NCI-H1092 (cell line): ENCODE measurements around the gene GRIA1.
"Not testable (repeated sequence)": the region's sequence is repeated elsewhere in the genome, so short reads cannot be mapped to it uniquely, and the experiment has no call there.

Source experiments
- DNase-seq: peaks from one replicate; lab custom pipeline; 2025; lab: John Stamatoyannopoulos, UW

The GRIA1 gene

DNA sequence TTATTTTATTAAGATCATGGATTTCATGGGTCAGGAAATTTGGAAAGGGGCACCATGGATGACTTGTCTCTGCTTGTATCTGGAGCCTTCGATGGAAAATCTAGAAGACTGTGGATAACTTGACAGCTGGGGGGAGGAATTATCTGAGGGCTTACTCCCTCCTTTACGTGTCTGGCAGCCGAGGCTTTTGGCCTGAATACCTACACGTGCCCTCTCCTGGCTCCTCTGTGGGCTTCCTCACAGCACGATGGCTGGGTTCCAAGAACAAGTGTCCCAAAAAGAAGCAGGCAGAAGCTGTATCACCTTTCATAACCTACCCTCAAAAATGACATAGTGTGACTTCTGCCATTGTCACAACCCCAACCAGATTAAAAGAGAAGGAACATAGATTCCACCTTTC is 228.9 kb downstream of the GRIA1 start:
- DNase-seq = no peak

DNA sequence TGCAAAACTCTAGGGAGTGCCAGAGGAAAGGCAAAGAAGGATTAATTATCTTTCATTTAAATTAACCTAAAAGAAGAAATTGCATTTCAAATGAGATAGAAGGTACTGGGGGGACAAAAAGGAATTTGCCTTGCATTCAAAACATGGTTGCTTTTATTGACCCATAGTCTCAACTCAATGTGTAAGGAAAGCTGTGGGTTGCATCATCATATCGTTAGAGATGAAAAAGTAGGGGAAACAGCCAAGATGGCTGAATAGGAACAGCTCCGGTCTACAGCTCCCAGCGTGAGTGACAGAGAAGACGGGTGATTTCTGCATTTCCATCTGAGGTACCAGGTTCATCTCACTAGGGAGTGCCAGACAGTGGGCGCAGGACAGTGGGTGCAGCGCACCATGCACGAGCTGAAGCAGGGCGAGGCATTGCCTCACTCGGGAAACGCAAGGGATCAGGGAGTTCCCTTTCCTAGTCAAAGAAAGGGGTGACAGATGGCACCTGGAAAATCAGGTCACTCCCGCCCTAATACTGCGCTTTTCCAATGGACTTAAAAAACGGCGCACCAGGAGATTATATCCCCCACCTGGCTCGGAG is 232.6 kb downstream of the GRIA1 start:
- not testable (repeated sequence) for DNase-seq

DNA sequence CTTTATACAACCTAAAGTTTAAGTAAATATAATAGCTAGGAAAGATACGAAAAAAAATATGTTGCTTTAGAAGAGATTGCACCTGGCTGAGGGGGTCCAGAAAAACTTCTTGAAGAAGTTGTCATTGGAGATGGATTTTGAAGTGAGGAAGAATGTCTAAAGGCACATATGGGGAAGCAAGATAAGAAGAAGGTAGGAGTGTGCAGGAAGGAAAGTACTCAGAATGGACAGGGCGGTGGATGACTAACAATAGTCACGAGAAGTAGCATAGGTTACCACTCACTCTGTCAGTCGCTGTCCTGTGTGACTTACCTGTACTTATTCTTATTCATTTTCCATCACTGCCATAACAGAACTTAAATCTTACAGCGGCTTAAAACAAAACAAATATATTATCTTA is 251.6 kb downstream of the GRIA1 start:
- DNase-seq = no peak

DNA sequence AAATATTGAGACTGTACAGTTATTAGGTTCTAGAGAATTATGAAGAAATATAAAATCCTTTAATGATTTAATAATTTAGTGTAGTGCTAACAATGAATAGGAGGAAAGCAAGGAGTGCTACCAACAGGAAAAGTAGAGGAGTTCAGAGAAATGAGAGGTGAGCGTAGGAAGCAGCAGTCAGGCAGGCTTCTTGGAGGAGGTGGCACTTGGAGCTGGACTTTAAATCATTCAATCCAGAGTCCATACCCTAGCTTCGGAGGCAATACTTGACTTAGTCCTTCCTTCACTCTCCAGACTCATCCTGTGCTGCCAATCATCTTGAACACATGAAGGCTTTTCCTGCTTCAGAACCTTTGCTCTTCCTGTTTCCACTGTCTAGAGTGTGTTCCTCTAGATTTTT is 254.3 kb downstream of the GRIA1 start:
- no peak for DNase-seq

DNA sequence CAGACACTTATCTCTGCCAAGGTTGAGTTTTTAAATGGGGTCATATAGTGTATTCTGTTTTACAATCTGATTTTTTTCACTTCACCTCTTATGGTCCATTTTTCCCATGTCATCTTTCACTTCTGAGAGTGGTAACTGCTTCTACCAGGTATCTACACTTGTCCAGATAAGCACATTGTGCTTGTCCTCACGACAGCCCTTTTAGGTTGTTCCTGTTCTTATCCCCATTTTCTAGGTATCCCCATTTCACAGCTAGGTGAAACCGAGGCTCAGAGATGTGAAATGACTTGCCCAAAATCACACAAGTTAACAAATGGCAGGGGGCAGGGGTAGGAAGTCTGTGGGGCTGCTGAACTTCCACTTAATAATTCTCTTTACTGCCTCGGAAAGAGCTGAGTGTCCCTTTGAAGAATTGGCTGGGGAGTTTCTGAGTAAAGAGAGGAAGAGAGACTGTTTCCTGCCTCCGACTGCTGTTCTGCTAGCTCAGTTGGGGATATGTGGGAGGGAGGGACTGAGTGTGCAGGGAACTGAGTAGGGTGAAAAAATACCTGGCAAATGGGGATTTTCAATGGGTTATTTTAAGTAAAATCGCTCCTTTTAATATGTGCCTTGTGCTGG is 255.4 kb downstream of the GRIA1 start:
- no peak for DNase-seq

DNA sequence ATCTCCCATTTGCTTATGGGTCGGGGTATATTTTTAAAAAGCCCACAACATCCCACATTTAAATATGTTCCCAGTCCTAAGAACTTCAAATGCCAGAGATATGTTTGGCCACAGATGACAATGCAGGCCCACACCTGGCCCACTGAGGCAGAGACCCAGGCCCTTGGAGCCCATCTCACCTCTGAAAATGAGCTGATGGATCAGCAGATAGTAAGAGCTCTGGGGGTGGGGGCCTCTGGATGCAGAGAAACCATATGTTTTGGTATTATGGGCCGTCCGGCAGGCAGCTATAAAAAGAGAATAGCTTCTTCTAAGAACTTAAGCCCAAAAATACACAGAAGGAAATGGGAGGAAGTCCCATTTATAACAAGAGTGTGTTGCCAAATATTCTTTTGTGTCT is 256.0 kb downstream of the GRIA1 start:
- no peak for DNase-seq

DNA sequence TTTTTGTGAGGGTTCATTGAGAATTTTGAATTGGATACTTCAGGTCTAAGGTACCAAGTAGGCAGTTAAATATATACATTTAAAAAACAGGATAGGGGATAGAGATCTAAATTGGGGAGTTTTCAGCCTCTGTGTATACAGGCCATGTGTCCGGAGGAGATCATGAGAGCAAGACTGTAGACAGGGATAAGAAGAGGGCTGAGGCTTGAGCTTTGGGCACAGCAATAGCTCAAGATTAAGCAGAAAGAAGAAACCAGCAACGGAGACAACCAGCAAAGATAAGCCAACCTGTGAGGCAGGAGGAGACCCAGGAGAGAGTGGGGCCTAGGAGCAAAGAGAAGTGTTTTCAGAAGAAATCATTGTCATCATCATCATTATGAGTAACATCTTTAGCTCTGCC is 258.4 kb downstream of the GRIA1 start:
- DNase-seq = no peak

DNA sequence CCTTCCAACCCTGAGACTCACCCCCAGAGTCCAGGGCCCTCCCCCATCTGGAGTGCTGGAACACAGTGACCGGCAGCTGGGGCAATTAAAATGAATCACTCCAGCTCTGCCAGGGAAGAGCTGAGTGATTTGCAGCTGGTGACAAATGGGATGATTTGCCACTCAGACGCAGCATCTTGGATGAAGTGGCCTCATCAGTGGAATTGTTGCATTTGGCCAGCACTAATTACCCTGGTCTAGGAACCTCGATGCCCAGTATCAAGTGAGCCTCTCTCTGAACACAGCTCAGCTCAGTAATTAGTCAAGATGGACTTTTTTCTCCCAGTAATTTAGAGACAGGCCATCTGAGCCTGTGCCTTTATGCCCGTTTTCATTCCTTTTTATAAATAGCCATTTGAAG is 259.5 kb downstream of the GRIA1 start:
- peak; percentile 48 for DNase-seq

DNA sequence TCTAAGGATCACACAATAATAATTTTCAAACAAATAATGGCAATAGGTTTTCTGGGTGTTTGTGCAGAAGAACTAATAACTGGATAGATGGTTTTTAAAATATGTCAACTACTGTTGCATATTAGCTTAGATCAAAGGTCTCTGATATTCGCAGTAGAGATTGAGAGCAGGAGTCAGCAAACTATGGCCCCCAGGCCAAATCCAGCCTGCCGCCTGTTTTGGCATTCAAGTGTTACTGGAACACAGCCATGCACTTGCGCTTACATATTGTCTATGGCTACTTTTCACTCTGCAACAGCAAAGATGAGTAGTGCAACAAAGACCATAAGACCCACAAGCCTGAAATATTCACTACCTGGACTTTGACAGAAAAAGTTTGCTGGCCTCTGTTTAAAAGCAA is 260.8 kb downstream of the GRIA1 start:
- DNase-seq = no peak

DNA sequence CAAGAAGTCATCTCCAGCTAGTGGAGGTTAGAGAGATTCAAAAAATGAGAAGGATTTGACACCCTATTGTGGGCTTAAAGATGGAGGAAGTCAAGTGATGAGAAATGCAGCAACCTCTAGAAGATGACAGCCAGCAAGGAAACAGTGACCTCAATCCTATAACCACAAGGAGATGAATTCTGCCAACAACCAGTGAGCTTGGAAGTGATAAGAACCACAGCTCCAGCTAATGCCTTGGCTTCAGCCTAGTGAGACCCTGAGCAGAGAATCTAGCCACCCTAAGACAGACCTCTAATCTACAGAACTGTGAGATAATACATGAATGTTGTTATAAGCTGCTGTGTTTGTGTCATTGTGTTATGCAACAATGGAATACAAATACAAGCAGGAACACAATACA is 262.4 kb downstream of the GRIA1 start:
- DNase-seq = no peak

DNA sequence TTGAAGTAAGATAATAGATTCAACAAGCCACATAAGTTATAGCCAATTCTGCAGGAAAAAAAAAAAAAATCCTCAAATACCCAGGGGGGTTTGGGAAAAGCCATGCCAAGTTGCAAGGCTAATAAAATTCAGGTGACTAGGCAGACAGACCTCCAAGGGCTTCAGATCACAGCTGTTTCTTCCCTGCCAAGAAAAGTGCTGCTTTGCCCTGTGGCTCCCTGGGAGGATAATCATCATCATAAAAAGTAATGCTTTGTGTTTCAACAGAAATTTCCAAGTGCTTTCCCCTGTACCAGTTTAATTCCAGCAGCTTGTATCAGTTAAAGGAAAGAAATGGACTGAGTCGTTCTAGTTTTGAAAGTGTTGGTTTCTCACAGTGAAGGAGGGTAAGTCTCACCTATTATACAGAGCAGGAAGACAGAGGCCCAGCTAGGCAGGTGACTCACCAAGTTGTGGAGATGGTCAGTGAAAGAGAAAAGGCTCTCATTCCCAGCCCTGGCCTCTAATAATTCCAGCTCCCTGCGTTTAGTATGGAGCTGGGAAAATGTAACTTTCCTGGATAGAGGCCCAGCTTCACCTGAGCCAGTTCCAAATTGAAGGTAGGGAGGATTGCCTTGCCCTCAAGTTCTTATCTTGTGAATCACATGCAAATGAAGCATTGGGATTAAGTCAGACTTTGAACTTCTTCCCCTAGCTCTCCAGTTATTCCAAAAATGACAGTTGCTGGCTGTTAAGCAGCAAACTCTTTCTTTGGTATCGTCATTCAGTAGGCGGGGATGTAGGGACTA is 263.4 kb downstream of the GRIA1 start:
- DNase-seq = no peak

DNA sequence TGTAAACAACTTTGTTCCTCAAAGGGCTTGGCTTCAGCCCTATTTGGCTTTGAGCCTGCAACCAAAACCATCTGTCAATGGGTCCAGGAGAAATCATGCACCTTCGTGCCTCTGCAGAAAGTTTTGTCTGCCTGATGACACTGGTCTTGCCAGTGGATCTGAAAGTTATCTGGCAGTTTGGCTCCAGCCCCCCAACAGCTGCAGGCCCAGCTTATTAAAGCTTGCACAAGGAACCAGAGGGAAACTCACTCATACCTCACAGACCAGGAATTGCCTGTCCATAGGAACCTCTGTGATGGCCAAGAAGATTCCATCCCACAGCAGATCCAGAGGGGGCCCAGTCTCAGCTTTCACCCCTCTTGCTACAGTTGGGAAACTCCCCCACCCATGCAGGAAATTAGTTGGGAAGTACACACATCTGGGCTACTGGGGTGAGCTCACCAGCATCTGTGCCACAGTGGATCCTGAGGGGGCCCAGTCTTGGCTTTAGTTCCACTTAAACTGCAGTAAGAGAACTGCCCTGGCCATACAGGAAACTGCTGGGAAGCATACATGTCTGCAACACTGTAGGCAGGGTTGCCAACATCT is 265.5 kb downstream of the GRIA1 start:
- no peak for DNase-seq

DNA sequence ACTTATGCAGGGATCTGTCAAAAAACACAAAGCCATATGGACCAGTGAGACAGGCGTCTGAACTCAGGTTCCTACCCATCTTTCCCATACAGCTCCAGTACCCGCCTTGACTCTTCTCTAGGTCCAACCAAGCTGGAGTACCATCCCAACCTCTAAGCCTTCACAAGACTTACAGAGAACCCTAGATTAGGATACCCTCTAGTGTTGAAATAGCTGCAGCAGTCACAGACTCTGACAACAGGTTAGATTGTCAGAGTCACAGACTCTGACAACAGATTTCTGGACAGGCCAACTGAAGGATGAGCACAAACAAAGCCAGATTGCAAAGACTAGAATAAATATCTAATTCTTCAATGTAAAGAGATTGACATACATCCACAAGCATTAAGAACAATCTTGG is 266.1 kb downstream of the GRIA1 start:
- no peak for DNase-seq

DNA sequence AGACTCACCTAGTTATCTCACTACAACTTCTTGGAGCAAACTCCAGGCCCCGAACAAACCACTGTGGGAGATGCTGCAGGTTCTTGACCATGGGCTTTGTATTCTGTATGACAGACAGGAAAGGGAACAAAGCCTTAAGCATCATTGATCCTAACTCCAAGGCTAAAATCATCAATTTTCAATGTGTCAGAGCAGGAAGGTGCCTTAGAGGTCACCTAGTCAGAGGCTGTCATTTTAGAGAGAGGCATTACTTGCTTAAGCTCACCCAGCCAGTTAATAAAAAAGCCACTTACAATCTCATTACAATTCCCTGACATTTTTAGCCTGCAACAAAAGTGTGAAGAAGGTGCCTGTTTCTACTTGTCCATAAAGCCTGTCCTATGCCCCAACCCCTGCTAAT is 275.5 kb downstream of the GRIA1 start:
- no peak for DNase-seq

DNA sequence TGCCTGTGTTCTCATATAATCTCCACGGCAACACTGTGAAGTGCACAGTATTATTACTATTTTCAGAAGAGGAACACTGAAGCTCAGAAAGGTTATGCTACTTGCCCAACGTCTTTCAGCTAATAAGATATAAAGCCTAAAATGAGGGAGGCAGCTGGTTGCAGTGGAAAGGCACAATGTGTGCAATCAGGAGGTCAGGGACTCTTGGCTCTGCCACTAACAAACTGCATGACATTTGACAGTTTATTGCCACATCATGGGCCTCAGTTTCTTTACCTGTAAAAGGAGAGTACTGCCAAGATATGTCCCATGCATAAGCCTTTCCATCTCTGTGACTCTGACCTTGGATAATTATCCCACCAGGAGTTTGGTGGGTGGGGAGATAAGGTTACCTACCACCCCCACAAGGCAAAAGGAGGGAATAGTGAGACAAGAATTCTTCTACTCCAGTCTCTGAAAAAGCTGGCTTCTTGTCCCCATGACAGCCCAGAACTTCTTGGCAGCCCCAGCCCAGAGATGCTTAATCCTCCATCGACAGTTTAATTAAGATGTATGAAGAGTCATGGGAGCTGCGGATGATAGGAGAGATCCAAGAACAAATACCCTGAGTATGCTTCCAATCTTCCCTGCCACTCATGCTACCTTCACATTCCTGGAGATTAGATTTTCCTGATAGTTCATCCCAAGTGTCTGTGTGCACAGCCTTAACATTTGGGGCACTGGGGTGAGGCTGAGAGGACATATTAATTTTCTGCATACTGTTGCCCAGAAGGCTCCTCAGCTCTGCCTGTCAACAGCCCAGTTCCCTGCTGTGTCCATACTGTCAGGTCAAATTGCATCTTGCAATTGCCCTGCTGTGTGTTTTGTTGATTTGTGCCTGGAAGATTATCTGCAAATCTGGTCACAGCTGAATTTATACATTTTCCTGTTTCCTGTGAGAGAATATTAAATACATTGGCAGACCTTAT is 277.0 kb downstream of the GRIA1 start:
- DNase-seq = no peak

DNA sequence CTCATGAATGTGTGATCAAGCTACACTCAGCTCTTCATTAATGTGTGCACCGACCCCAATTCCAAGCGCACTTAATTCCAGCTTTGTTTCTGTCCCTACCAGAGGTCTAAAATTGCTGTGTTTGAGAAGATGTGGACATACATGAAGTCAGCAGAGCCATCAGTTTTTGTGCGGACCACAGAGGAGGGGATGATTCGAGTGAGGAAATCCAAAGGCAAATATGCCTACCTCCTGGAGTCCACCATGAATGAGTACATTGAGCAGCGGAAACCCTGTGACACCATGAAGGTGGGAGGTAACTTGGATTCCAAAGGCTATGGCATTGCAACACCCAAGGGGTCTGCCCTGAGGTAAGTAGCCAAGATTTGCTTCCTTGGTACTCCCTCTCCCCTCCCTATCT is 279.6 kb downstream of the GRIA1 start:
- no peak for DNase-seq

DNA sequence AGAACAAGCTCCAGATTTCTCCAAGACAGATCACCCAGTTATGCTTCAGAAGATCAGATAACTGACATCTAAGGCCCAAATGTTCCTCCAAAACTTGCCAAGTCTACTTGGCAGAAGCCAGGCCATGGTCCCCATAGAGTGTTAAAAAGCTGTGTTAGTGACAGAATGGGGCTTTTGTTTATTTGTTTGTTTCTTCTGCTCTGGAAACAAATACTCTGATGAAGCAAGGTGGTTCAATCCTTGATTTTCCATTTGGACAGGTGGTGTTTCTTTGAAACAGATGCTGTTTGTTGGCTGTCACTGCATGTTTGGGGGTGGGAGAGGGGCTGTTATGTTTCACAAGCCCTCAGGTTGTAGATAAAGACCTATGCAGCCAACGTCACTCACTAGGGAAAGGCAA is 284.2 kb downstream of the GRIA1 start:
- DNase-seq = no peak

DNA sequence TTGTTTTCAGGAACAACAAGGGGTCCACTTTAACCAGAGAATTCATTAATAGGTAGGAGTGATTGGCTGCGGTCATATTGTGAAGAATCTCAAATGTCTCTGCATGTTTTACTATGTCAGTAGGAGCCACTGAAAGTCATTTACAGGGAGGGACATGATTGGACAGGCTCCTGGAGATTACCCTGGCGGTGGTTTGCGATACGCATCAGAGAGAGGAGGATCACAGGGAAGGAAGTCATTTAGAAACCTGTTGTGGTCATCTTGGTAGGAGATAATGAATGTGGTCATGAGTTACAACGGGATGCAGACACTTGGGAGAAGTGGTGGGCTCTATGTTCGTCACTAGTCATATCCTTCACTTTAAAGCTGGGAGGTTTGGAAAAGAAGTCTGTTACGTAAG is 285.5 kb downstream of the GRIA1 start:
- DNase-seq = no peak

DNA sequence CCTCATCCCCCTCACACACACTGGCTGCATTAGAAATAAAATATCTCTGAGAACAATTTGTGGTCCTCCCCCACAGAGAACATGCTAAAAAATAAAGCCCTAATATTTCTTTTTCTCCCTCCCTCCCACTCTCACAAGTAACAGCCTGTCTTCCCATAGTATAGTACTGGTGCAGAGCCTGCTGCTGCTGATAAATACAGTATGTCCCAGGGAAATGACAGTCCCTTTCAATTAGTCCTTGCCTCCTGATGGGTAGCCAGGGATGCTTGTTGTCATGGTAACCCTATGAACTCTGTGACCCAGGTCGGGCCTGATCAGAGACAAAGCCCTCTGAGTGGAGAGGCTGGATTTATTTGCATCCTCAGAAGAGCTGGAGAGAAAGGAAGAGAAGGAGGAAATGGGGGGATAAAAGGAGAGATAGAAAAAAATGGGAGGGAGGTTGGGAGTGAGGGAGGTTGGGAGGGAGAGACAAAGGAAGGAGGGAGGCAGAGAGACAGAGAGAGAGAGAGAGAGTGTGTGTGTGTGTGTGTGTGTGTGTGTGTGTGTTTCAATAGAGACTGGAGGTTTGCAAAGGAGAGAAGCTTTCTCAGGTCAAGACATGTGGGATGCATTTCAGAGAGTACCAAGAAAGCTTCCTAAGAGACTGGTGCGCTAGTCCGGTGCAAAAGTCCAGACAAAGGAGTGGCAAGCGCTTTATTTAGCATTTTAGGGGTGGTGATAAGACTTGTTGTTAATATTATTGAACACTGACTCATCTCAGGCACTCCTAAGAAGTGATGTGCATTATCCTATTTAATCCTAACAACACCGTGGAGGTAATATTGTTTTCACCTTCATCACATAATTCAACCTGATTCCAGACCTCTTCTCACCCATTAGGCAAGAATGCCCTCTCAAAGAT is 287.5 kb downstream of the GRIA1 start:
- no peak for DNase-seq

DNA sequence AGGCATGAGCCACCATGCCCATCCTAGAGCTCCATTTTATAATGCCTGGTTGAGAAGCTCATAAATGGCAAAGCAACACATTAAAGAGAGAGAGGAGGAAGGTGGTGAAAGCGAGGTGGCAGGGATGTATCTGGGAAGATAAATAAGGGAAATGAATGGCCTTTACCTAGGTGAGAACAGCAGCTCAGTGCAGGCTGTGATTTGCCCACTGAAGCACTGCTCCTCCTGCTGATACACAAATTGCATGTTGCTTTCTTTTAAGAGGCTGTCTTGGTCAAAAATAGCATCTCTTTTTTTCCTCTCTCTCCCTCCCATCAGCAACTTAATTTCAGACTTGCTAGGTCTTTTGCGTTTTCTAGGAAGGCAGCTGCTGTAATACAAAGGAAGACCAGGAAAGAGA is 289.4 kb downstream of the GRIA1 start:
- no peak for DNase-seq
